Measurements from ENCODE around the gene GMNN.

Gene GMNN

DNA sequence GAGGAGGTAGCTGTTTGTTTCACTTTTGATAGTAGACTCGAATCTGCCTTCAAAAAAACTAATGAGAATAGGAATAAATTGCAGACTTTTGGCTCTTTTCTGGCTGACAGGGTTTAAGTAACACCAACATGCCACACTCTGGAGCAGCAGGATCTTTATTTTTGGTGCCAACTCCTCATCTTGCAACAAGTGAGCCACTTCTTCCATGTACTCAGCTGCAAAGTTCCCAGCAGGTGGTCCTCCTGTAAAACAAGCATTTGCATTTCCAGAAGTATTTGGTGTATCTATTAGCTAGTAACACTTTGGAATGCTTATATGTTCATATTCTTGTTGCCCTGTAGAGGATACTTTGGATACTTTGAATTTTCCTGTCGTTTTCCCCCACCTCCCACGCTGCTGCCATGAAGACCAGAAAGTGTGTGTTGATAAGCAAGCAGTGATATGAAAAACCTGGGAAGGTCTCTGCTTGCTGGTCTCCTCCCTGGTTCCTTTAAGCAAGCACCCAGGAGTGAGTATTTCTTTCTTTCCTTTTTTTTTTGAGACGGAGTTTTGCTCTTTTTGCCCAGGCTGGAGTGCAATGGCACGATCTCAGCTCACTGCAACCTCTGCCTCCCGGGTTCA, 23.0 kb downstream of the GMNN start:
- TF ChIP-seq, protein P1, sequence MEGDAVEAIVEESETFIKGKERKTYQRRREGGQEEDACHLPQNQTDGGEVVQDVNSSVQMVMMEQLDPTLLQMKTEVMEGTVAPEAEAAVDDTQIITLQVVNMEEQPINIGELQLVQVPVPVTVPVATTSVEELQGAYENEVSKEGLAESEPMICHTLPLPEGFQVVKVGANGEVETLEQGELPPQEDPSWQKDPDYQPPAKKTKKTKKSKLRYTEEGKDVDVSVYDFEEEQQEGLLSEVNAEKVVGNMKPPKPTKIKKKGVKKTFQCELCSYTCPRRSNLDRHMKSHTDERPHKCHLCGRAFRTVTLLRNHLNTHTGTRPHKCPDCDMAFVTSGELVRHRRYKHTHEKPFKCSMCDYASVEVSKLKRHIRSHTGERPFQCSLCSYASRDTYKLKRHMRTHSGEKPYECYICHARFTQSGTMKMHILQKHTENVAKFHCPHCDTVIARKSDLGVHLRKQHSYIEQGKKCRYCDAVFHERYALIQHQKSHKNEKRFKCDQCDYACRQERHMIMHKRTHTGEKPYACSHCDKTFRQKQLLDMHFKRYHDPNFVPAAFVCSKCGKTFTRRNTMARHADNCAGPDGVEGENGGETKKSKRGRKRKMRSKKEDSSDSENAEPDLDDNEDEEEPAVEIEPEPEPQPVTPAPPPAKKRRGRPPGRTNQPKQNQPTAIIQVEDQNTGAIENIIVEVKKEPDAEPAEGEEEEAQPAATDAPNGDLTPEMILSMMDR (IDR thresholded peaks at IDR 0.05; ENCODE audit: unreplicated experiment in 3 of 3): no peak
- H3K27ac Mint-ChIP-seq: peak overlapping the region in 1 of 3 experiments; percentile 59
- H3K36me3 Mint-ChIP-seq (ENCODE audit: low read depth): no peaks in the 10 kb centered on the region
- peaks cover 11% of the 10 kb centered on the region for H3K4me1 Mint-ChIP-seq
- no peaks in the 10 kb centered on the region for H3K9me3 Mint-ChIP-seq
- no peak overlapping the region for H3K4me3 Mint-ChIP-seq
- H3K27me3 Mint-ChIP-seq (ENCODE audit: low read depth): no peaks in the 10 kb centered on the region

DNA sequence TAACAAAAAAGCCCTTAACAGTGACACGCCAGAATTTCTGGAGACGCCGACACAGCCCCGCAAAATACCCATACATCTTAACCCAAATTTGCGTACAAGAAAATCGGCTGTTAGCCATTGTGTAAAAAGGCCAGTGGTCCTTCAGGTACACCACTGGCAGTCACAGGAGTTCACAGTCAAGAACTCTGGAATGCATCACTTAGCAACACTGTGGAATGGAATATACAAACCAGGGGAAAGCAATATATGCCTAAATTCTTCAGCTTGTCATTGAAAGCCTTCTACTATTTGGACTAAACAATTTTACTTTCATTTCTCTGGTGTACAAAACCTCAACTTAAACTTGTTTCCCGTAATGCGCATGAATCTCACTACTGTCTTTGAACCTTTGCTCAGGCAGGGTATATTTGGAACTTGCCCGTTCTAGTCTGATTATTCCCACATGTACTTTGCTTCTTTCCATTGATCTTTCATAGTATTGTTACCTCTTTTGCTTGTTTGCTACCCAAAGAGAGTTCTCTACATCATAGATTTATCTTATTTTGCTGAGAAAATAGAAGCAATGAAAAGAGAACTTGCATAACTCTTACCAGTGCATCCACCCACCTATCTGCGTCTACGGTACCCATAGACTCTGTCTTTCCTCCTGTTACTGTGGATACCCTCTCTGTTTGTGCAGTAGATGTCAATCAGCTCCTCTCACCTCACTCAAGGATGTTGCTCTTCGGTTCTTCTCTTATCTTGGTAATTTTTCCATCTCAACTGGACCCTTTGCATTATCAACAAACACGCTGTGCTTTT, 24.2 kb downstream of the GMNN start, which contains the start of gene ARMH2:
TSS of gene ARMH2 (minus strand) at position 178 of the 801 bp plus-strand sequence. CDS start at position 118, 60 bp downstream.
- Mint-ChIP-seq H3K27ac (peak within 1 kb of the TSS in 1 of 3 experiments; percentile 59), H3K36me3 (ENCODE audit: low read depth) (no peaks in the 10 kb centered on the region), H3K27me3 (ENCODE audit: low read depth) (no peaks in the 10 kb centered on the region), H3K4me1 (peaks cover 11% of the 10 kb centered on the region), H3K4me3 (no peak within 1 kb of the TSS), H3K9me3 (no peaks in the 10 kb centered on the region)
- TF ChIP-seq, protein P1 (IDR thresholded peaks at IDR 0.05; ENCODE audit: unreplicated experiment in 3 of 3): no peak

DNA sequence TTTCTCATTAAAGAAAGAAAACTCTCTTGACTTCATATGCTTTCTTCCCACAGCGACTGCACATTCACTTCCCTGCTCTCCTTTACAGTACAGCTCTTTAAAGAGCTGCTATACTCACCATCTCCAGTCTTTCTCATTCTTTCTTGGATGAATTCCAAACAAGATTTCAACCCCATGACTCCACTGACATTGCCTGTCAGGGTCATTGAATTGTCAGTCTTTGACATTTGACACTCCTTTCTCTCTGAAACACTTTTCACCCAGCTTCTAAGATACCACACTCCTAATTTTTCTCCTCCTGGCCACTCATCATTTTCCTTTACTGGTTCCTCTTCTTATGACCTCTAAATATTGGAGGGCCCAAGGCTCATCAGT, 24.8 kb downstream of the GMNN start:
- Mint-ChIP-seq H3K4me3 (no peak overlapping the region), H3K36me3 (ENCODE audit: low read depth) (no peaks in the 10 kb centered on the region), H3K27ac (peak overlapping the region in 1 of 3 experiments; percentile 43), H3K27me3 (ENCODE audit: low read depth) (no peaks in the 10 kb centered on the region), H3K9me3 (no peaks in the 10 kb centered on the region), H3K4me1 (peaks cover 11% of the 10 kb centered on the region)
- TF ChIP-seq, protein P1 (IDR thresholded peaks at IDR 0.05; ENCODE audit: unreplicated experiment in 3 of 3): no peak

DNA sequence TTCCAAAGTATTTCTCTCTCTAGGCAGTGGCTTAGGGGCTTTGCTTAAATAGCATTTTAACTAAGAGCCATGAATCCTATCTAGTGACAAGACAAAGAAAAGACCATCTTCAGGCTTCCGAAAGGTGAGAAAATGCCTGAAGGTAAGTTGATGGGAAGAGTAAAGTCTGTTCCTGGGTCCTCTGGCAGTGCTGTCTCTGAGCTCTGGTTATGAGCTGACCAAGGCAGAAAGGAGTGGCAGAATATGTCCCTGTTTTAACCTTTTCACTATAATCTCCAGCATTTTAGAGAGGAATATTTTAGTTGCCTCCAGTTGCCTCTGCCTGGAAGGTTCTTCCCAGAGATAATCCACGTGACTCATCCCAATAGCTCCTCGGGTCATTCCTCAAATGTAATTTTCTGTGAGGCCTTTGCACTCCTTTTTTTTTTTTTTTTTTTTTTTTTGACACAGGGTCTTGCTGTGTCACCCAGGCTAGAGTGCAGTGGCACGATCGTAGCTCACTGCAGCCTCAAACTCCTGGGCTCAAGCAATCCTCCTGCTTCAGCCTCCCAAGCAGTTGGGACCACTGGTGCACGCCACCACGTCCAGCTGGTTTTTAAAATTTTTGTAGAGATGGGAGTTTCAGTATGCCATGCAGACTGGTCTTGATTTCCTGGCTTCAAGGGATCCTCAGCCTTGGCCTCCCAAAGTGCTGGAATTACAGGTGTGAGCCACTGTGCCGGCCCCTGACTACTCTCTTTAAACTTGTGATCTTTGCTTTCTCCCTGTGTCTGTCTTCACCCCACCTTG, 27.7 kb downstream of the GMNN start:
- Mint-ChIP-seq H3K4me3 (no peak overlapping the region), H3K27ac (no peak overlapping the region), H3K27me3 (ENCODE audit: low read depth) (no peaks in the 10 kb centered on the region), H3K36me3 (ENCODE audit: low read depth) (no peaks in the 10 kb centered on the region), H3K9me3 (no peaks in the 10 kb centered on the region), H3K4me1 (peaks cover 10% of the 10 kb centered on the region)
- TF ChIP-seq, protein P1 (IDR thresholded peaks at IDR 0.05; ENCODE audit: unreplicated experiment in 3 of 3): no peak

DNA sequence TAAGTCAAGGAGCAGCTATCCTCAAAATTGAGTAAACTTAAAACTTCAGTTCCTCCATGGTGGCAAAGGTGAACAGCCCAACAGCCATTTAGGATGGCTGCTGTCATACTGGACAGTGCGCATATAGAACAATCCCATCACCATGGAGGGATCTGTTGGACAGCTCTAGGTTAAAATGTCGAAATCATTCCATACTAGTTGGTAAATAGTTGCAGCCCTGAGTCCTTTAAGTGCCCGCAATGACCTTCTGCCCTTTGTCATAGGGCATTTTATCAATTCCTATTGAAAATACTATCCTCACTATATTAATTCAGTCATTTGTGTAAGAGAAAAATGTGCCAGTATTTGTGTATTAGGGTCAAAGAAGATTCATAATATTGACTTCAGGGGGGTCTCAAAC, 32.8 kb downstream of the GMNN start:
- H3K27ac Mint-ChIP-seq: no peak overlapping the region
- H3K27me3 Mint-ChIP-seq (ENCODE audit: low read depth): no peaks in the 10 kb centered on the region
- H3K9me3 Mint-ChIP-seq: no peaks in the 10 kb centered on the region
- TF ChIP-seq, protein P1 (IDR thresholded peaks at IDR 0.05; ENCODE audit: unreplicated experiment in 3 of 3): no peak
- H3K36me3 Mint-ChIP-seq (ENCODE audit: low read depth): no peaks in the 10 kb centered on the region
- H3K4me1 Mint-ChIP-seq: no peaks in the 10 kb centered on the region
- no peak overlapping the region for H3K4me3 Mint-ChIP-seq

Data from nephron (organoid).